Neural cell (in vitro differentiated cells): Measurements from ENCODE around the gene MSANTD2. TPM values are rescaled to one million over a fixed set of nuclear protein-coding genes. Genes with fewer than 3 reads are reported as not detected.

Experiments used
- H2AFZ ChIP-seq: fragments of 200-600, 300-800 bp; sonication (generic), shearing (Covaris generic); 2 replicates; pipeline ENCODE4 v1.6.0; 2014; ENCODE audit warnings: low read depth, mild to moderate bottlenecking, antibody characterized with exemption, low read length, moderate library complexity
- H3F3A ChIP-seq: fragments of 200-600 bp; shearing (Covaris generic); 2 replicates; pipeline ENCODE4 v1.6.1; 2016; ENCODE audit warnings: mild to moderate bottlenecking, moderate library complexity, mixed read lengths, antibody characterized with exemption, low read length; ENCODE audit not compliant: insufficient read depth, poor library complexity, severe bottlenecking
- H3K27ac ChIP-seq: fragments of 200-600, 300-800 bp; sonication (generic), shearing (Covaris generic); 2 replicates; pipeline ENCODE4 v1.5.1; 2014; ENCODE audit warnings: mild to moderate bottlenecking, low read length, moderate library complexity
- H3K27me3 ChIP-seq: fragments of 300-800, 200-600 bp; sonication (generic), shearing (Covaris generic); 2 replicates; pipeline ENCODE4 v1.6.0; 2014; ENCODE audit warnings: mild to moderate bottlenecking, low read depth, low read length, moderate library complexity; ENCODE audit not compliant: insufficient read depth
- H3K36me3 ChIP-seq: fragments of 300-800, 200-600 bp; sonication (generic), shearing (Covaris generic); 2 replicates; pipeline ENCODE4 v1.5.1; 2014; ENCODE audit warnings: mild to moderate bottlenecking, antibody characterized with exemption, low read length, moderate library complexity; ENCODE audit not compliant: insufficient read depth
- H3K4me2 ChIP-seq: fragments of 300-800, 200-600 bp; sonication (generic), shearing (Covaris generic); 2 replicates; pipeline ENCODE4 v1.6.0; 2014; ENCODE audit warnings: mild to moderate bottlenecking, low read length
- H3K4me3 ChIP-seq: fragments of 300-800, 200-600 bp; sonication (generic), shearing (Covaris generic); 2 replicates; pipeline ENCODE4 v1.5.1; 2014; ENCODE audit warnings: mild to moderate bottlenecking, low read length, moderate library complexity
- H3K79me2 ChIP-seq: fragments of 200-600 bp; shearing (Covaris generic); replicated peaks from 2 replicates; pipeline ENCODE4 v1.6.0; 2014; ENCODE audit warnings: mild to moderate bottlenecking, low read length, moderate library complexity; ENCODE audit not compliant: insufficient read depth
- H3K9ac ChIP-seq: fragments of 300-800, 200-600 bp; sonication (generic), shearing (Covaris generic); 2 replicates; pipeline ENCODE4 v1.6.1; 2016; ENCODE audit warnings: mild to moderate bottlenecking, low read length, mixed read lengths
- H3K9me2 ChIP-seq: fragments of 200-600 bp; shearing (Covaris generic); 2 replicates; pipeline ENCODE4 v1.6.1; 2016; ENCODE audit warnings: mild to moderate bottlenecking, low read length, mixed read lengths; ENCODE audit not compliant: insufficient read depth
- H3K9me3 ChIP-seq: fragments of 200-600, 300-800 bp; sonication (generic), shearing (Covaris generic); 2 replicates; pipeline ENCODE4 v1.6.1; 2016; ENCODE audit warnings: mild to moderate bottlenecking, mixed run types, low read length, moderate library complexity, mixed read lengths
- H4K20me1 ChIP-seq: fragments of 200-600 bp; shearing (Covaris generic); 2 replicates; pipeline ENCODE4 v1.6.1; 2016; ENCODE audit warnings: mild to moderate bottlenecking, mixed run types; ENCODE audit not compliant: insufficient read depth
- CTCF ChIP-seq: fragments of 450-650 bp; IDR thresholded peaks from 2 replicates; pipeline ENCODE4 v1.5.1; 2014; ENCODE audit warnings: antibody characterized with exemption, mild to moderate bottlenecking, moderate library complexity; ENCODE audit not compliant: poor library complexity, severe bottlenecking
- EP300 ChIP-seq: fragments of 450-650 bp; conservative IDR thresholded peaks from 2 replicates; pipeline ENCODE4 v1.6.1; 2014; ENCODE audit warnings: antibody characterized with exemption, mild to moderate bottlenecking, moderate library complexity; ENCODE audit not compliant: poor library complexity, severe bottlenecking
- EZH2 ChIP-seq: fragments of 200-600, 300-800 bp; shearing (Covaris generic), sonication (generic); IDR thresholded peaks from 2 replicates; pipeline ENCODE4 v1.6.1; 2014; ENCODE audit warnings: antibody characterized with exemption, low read length, borderline replicate concordance, mild to moderate bottlenecking; ENCODE audit not compliant: insufficient read depth, poor library complexity, severe bottlenecking
- MXI1 ChIP-seq: fragments of 450-650 bp; conservative IDR thresholded peaks from 2 replicates; pipeline ENCODE4 v1.6.1; 2014; ENCODE audit warnings: antibody characterized with exemption, mild to moderate bottlenecking; ENCODE audit not compliant: poor library complexity, severe bottlenecking
- POLR2AphosphoS5 ChIP-seq: IDR thresholded peaks from 2 replicates; pipeline ENCODE4 v1.6.1; 2012
- RAD21 ChIP-seq: fragments of 450-650 bp; conservative IDR thresholded peaks from 2 replicates; pipeline ENCODE4 v1.6.1; 2014; ENCODE audit warnings: antibody characterized with exemption, mild to moderate bottlenecking, moderate library complexity
- REST ChIP-seq: IDR thresholded peaks from 2 replicates; pipeline ENCODE4 v1.6.1; 2012; ENCODE audit warnings: borderline replicate concordance
- SMC3 ChIP-seq: fragments of 450-650 bp; conservative IDR thresholded peaks from 2 replicates; pipeline ENCODE4 v1.6.1; 2014; ENCODE audit warnings: antibody characterized with exemption, mild to moderate bottlenecking, moderate library complexity; ENCODE audit not compliant: poor library complexity
- TAF1 ChIP-seq: IDR thresholded peaks from 2 replicates; pipeline ENCODE4 v1.6.1; 2012; ENCODE audit warnings: low read depth
- polyA plus RNA-seq: library from polyadenylated mRNA; depleted of rRNA; stranded (reverse); fragments of >200 nt; gene quantifications from 2 replicates; pipeline ENCODE4 v1.2.3, GENCODE V29; 2014

Gene MSANTD2
- polyA plus RNA-seq, 1 donor from 2014 or later: 45.3 TPM

GRCh38 chr11:124728134-124728533 is 72.1 kb downstream of the MSANTD2 start:
- Histone ChIP-seq H3K36me3 (no peaks in the 10 kb centered on the region), H3K27me3 (no peaks in the 10 kb centered on the region), H4K20me1 (no peaks in the 10 kb centered on the region), H3K4me3 (no peak overlapping the region), H3K27ac (no peak overlapping the region), H3K9me3 (no peaks in the 10 kb centered on the region), H3K79me2 (no peaks in the 10 kb centered on the region), H2AFZ (no peak overlapping the region), H3F3A (no peaks in the 10 kb centered on the region), H3K9me2 (no peaks in the 10 kb centered on the region), H3K4me2 (no peak overlapping the region), H3K9ac (no peak overlapping the region)
- TF ChIP-seq POLR2AphosphoS5 (no peak), SMC3 (no peak), EP300 (no peak), MXI1 (no peak), EZH2 (no peak), REST (no peak), TAF1 (no peak), CTCF (no peak), RAD21 (no peak)

GRCh38 chr11:124727474-124727873 is 72.7 kb downstream of the MSANTD2 start:
- no peaks in the 10 kb centered on the region for H3K27me3 ChIP-seq
- no peak overlapping the region for H3K4me2 ChIP-seq
- H3K9me2 ChIP-seq: no peaks in the 10 kb centered on the region
- TF ChIP-seq SMC3 (no peak), REST (no peak), CTCF (no peak)
- no peak overlapping the region for H3K4me3 ChIP-seq
- H3K9ac ChIP-seq: no peak overlapping the region
- H3K36me3 ChIP-seq: no peaks in the 10 kb centered on the region
- no peaks in the 10 kb centered on the region for H4K20me1 ChIP-seq
- H3F3A ChIP-seq: no peaks in the 10 kb centered on the region
- no peaks in the 10 kb centered on the region for H3K79me2 ChIP-seq
- no peak overlapping the region for H3K27ac ChIP-seq
- H2AFZ ChIP-seq: no peak overlapping the region
- H3K9me3 ChIP-seq: no peaks in the 10 kb centered on the region
